OCI-M1 (cell line): ENCODE results near the gene AP1S3.
"Not testable (repeated sequence)": the region's sequence is repeated elsewhere in the genome, so short reads cannot be mapped to it uniquely, and the experiment has no call there.

Experiments
- DNase-seq: peaks from one replicate; lab custom pipeline; 2025; lab: John Stamatoyannopoulos, UW

The AP1S3 gene

GRCh38 chr2:223837287-223838061 is at the start of gene AP1S3:
Gene AP1S3 (minus strand): TSS chr2:223837582. CDS start chr2:223837450, 132 bp downstream.
- DNase-seq, result peak; percentile 62

GRCh38 chr2:223887127-223887526 is 49.7 kb upstream of the AP1S3 start:
- DNase-seq, result no peak

GRCh38 chr2:223886726-223887125 is 49.3 kb upstream of the AP1S3 start:
- no peak for DNase-seq

GRCh38 chr2:223884399-223884798 is 47.0 kb upstream of the AP1S3 start:
- DNase-seq, result no peak

- no peak for DNase-seq
Observed at GRCh38 chr2:223882715-223883114, 45.3 kb upstream of the AP1S3 start.

- DNase-seq, result no peak
Observed at GRCh38 chr2:223880796-223881195, 43.4 kb upstream of the AP1S3 start.

GRCh38 chr2:223877721-223878410 is 40.5 kb upstream of the AP1S3 start:
- no peak for DNase-seq

GRCh38 chr2:223873672-223874071 is 36.3 kb upstream of the AP1S3 start:
- DNase-seq, result no peak

- not testable (repeated sequence) for DNase-seq
Observed at GRCh38 chr2:223872772-223873171, 35.4 kb upstream of the AP1S3 start.

- DNase-seq, result not testable (repeated sequence)
Observed at GRCh38 chr2:223871661-223872060, 34.3 kb upstream of the AP1S3 start.

GRCh38 chr2:223870840-223871611 is 33.6 kb upstream of the AP1S3 start:
- DNase-seq, result no peak

- DNase-seq, result no peak
Observed at GRCh38 chr2:223868005-223868404, 30.6 kb upstream of the AP1S3 start.

GRCh38 chr2:223865907-223866508 is 28.6 kb upstream of the AP1S3 start:
- no peak for DNase-seq

GRCh38 chr2:223865124-223865523 is 27.7 kb upstream of the AP1S3 start:
- no peak for DNase-seq

GRCh38 chr2:223863491-223863890 is 26.1 kb upstream of the AP1S3 start:
- DNase-seq, result no peak

GRCh38 chr2:223860809-223861738 is 23.7 kb upstream of the AP1S3 start:
- no peak for DNase-seq

GRCh38 chr2:223859070-223859469 is 21.7 kb upstream of the AP1S3 start:
- DNase-seq, result no peak

- DNase-seq, result no peak
Observed at GRCh38 chr2:223856584-223856983, 19.2 kb upstream of the AP1S3 start.

GRCh38 chr2:223856021-223856420 is 18.6 kb upstream of the AP1S3 start:
- peak; percentile 27 for DNase-seq

GRCh38 chr2:223855426-223855825 is 18.0 kb upstream of the AP1S3 start:
- no peak for DNase-seq

- no peak for DNase-seq
Observed at GRCh38 chr2:223854741-223855140, 17.4 kb upstream of the AP1S3 start.
